Measurements from ENCODE around the gene CHRM3.
"Not testable (repeated sequence)": the region's sequence is repeated elsewhere in the genome, so short reads cannot be mapped to it uniquely, and the experiment has no call there.

CHRM3 gene

GRCh38 chr1:239386453-239387303 lies at the start of gene CHRM3:
Gene CHRM3 (plus strand): TSS chr1:239386568. CDS start chr1:239907452, 520,884 bp downstream.
- DNase-seq (ENCODE audit: extremely low read depth in 1 of 2, low read depth in 1 of 2), result no peak

DNA sequence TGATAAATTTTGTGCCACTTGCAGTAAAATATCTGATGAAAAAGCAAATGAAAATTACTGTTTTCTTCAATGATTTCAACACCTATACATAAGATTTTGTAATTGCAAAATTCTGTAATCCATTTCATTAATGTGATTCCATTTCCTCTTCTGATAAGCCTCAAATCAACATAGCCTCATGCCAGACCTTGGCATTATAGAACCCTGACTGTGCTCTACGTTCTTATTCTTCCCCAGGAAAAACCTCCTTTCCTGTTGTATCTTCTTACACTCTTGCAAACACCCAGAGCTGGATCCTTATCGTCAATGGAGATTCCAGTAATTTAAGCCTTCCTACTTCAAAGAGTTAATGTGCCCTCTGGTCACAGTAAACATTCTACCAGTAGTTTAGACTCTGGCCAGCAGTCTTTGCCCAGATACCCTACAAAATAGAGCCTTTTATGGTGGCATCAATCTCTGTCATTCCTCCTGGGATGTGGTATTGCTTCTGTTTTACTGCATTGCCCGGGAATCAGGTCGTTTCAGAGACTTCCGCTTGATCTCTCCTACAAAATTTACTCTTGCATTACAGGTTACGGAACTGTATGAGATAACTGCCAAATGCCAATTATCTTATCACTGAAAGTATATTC lies 48.5 kb upstream of the CHRM3 start:
- no peak for DNase-seq (ENCODE audit: extremely low read depth in 1 of 2, low read depth in 1 of 2)

DNA sequence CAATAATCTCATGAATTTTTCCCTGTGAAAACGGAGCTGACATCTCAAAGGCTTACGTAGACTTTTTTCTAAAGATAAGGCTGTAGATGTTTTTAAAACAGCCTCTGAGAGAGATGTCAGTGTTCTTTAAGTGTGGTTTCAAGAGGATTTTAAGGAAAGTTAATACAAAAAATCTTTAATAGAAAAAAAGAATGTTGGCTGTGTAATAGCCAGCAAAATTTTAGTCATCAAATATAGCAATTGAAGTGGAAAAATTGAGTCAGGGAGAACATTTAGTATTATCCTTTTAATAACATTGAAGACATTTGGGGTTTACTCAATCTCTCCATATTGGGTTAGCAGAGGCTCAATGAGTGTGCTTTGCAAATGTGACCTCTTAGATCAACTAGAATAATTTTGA lies 38.6 kb upstream of the CHRM3 start:
- no peak for DNase-seq (ENCODE audit: extremely low read depth in 1 of 2, low read depth in 1 of 2)

DNA sequence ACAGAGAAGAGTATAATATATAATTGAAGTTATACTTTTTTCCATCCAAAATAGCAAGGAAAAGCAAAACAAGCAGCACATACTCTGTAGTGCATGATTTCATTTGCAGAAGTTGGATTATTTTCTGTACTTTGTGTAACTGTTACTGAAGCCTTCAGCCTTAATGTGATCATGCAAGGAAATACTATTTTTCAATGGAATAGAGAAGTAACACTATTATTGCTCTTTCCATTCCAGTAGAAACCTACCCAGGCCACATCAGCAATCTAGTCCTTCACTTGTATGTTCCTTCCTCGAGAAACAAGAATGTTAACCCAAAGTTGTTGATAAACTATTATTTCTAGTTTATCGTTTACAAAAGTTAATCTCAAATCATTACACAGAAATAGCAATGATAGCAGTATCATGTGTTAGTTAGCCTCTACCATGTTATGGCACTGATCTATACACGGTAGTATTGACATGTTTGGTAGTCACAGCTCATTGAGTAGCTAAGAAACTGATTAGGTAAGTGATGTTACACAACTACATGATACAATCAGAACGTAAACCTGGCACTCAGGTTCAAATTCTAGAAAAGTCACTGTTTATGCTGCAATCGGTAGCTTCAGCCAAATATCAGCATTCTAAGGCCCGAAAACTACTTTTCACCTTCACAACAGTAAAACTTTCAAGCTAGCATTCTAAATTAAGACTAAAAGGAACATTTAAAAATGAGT lies 37.6 kb upstream of the CHRM3 start:
- DNase-seq (ENCODE audit: extremely low read depth in 1 of 2, low read depth in 1 of 2), result no peak

DNA sequence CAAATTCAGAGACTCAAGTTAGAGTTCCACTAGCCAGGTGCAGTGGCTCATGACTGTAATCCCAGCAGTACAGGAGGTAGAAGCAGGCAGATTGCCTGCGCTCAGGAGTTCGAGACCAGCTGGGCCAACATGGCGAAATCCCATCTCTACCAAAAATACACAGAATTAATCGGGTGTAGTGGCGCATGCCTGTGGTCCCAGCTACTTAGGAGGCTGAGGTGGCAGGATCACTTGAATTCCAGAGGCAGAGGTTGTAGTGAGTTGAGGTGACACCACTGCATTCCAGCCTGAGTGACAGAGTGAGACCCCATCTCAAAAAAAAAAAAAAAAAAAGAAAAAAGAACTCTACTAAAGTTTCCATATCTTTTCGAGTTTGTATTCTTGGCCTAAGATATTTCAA lies 36.7 kb upstream of the CHRM3 start:
- no peak for DNase-seq (ENCODE audit: extremely low read depth in 1 of 2, low read depth in 1 of 2)

DNA sequence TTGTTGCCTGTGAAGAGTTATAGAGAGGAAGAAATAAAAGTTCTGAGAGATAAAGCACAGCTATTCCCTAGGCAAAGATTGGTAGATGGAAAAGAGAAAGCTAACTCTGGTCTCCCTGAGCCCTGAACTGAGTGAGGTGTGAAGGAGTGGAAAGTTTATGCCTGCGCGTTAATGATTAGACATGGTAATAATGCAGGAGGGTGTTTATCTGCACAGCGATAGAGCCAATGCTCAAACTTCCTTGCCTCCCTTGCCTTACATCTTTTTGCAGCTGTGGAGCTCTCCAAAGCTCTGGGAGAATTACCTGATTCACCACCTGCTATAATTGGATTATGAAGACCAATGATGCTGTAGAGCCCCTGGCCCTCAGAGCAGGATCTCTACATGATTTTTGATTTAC lies 32.8 kb upstream of the CHRM3 start:
- no peak for DNase-seq (ENCODE audit: extremely low read depth in 1 of 2, low read depth in 1 of 2)

- no peak for DNase-seq (ENCODE audit: extremely low read depth in 1 of 2, low read depth in 1 of 2)
Measured at GRCh38 chr1:239354231-239354630, 32.1 kb upstream of the CHRM3 start.

DNA sequence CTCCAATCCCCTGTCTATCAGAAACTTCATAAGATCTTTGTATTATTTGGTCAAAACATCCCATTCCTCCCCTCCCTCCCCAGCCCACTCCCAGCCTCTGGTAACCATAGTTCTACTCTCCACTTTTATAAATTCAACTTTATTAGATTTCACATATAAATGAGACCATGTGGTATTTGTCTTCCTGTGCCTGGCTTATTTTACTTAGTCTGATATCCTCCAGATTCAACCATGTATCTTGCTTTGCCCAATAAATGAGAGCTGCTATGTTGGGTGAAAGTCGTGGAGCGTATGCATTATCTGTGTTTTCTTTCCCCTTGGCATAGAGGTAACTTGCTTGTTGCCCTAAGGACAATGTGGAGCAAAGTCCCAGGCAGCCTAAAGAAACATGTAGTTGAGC lies 28.5 kb upstream of the CHRM3 start:
- no peak for DNase-seq (ENCODE audit: extremely low read depth in 1 of 2, low read depth in 1 of 2)

DNA sequence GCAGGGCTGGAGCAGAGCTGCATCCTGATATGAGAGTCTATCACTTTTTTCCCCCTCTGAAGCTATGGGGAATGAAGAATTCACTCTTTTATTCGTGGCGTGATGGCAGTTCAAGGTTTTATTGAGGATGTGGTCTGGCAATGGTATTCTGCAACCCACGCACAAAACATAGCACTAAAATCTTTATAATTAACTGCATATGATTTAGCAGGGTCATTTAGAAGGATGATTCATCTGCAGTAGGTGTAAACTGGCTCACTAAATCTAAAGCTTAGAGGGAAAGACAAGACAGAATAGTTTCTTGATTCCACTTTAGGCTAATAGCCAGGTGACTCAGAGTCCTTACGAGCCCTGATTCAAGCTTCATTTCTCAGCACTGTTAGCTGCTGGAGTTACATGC lies 25.0 kb upstream of the CHRM3 start:
- no peak for DNase-seq (ENCODE audit: extremely low read depth in 1 of 2, low read depth in 1 of 2)

GRCh38 chr1:239363930-239364329 lies 22.4 kb upstream of the CHRM3 start:
- no peak for DNase-seq (ENCODE audit: extremely low read depth in 1 of 2, low read depth in 1 of 2)

DNA sequence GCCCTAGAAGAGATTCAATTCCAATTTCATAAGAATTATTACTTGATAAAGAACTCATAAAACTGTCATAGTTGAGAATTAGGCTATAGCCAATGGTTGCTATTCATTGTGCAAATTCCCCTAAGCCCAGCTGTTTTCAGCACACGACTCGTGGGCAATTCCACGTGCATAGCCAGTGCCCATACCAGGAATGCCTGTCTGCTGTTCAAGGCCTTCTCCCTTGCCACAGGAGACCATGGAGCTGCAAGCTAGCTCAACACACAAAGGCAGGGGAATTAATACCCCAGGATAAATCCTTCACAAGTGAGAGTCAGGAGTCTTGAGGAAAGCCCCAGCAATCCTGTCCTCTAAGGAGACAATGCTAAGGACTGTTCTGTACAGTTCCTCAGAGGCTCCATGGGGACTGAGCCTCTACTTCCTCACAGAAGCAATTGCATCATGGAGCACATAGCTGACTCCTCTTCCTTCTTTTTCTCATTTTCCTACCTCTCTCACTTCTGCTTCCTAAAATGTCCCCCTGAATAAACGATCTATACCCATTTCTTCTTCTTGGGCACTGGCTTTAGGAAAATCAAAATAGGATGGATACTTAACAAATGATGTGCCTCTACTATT lies 19.1 kb upstream of the CHRM3 start:
- no peak for DNase-seq (ENCODE audit: extremely low read depth in 1 of 2, low read depth in 1 of 2)

- no peak for DNase-seq (ENCODE audit: extremely low read depth in 1 of 2, low read depth in 1 of 2)
Measured at GRCh38 chr1:239368436-239369109, 17.8 kb upstream of the CHRM3 start.

- not testable (repeated sequence) for DNase-seq (ENCODE audit: extremely low read depth in 1 of 2, low read depth in 1 of 2)
Measured at GRCh38 chr1:239370869-239371268, 15.5 kb upstream of the CHRM3 start.

DNA sequence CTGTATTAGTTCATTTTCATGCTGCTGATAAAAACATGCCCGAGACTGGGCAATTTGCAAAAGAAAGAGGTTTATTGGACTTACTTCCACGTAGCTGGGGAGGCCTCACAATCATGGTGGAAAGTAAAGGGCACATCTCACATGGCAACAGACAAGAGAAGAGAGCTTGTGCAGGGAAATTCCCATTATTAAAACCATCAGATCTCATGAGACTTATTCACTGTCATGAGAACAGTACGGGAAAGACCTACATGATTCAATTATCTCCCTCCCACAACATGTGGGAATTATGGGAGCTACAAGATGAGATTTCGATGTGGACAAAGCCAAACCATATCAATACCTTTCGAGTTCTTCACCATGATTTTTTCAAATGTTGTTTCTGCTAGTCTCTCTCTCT lies 3.7 kb upstream of the CHRM3 start:
- DNase-seq (ENCODE audit: extremely low read depth in 1 of 2, low read depth in 1 of 2), result no peak

DNA sequence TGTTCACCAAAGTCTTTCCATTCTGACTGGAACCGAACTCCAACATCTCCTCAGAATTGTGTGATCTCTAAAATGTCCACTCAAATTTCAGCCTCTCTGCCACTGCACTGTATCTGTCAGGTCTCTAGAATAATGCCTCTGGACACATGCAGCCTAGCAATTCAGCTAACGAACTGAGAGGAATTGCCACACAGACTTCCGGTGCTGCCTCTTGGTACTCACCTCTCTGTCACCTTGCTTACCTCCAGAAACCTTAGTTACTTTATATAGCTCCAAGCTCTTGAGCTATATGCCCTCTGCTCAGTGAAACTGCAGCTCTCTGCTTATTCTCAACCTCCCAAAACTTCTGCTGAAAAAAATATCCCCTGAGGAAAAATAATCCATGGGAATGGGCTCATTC lies 2.7 kb upstream of the CHRM3 start:
- no peak for DNase-seq (ENCODE audit: extremely low read depth in 1 of 2, low read depth in 1 of 2)

DNA sequence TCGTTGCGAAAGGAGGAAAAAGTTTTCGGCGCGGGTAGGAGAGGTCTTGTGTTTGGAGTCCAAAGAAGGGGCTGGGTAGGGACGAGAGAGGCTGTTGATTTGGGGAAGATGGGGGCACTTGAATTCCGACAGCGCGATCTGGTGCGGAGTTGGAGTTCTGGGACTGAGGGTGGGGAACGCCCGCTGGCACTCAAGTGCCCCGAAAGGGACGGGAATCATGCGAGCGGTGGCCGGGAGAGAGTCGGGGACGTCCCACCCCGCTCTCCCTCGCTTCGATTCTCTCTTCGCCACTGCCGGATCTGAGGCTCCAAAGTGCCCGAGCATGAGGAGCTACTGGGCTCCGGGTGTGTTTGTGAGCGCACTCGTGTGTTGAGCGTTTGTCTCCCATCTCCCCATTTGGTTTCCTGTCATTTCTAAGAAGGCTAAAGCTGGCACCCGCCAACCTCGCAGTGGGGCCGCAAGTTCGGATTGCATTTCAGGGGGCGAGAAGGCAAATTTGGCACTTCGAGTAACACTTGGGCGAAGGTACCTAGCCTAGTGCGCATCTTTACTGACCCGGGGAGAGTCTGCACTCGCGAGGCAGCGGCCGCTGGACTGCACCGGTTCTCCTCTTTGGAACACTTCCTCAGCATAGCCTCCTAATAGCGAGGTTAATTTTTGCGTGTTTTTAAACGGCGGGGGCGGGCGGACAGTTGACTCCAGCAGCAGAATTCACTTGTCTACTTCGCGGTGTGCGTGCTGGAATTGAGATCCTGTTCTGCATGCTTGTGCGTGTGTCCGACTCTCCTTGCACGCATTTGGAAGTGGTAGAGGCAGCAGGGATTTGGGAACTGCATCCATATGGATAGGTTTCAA lies 1.2 kb downstream of the CHRM3 start:
- no peak for DNase-seq (ENCODE audit: extremely low read depth in 1 of 2, low read depth in 1 of 2)

DNA sequence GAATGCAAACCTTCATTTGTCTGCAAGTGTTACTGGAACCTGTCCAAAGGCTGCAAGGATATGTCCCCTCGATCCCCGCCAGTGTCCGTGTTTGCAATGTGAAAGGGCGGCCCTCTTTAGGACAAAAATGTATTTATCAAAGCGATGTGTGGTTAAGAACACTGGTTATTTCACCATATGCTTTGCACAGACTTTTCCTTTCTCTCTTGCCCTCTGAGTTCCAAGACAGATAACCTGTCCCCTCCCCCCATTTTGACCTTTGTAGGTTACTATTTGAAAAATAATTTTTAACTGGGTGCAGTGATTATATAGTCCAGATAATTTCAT lies 1.8 kb downstream of the CHRM3 start:
- DNase-seq (ENCODE audit: extremely low read depth in 1 of 2, low read depth in 1 of 2), result no peak

GRCh38 chr1:239388578-239388977 lies 2.2 kb downstream of the CHRM3 start:
- no peak for DNase-seq (ENCODE audit: extremely low read depth in 1 of 2, low read depth in 1 of 2)

- DNase-seq (ENCODE audit: extremely low read depth in 1 of 2, low read depth in 1 of 2), result no peak
Measured at GRCh38 chr1:239389703-239390102, 3.3 kb downstream of the CHRM3 start.

- DNase-seq (ENCODE audit: extremely low read depth in 1 of 2, low read depth in 1 of 2), result no peak
Measured at GRCh38 chr1:239392271-239392670, 5.9 kb downstream of the CHRM3 start.

Data from activated CD8-positive, alpha-beta memory T cell treated with anti-CD3 and anti-CD28 coated beads for 1 hour (primary cell).